ENCODE measurements around the gene ATP1A1.

DNA sequence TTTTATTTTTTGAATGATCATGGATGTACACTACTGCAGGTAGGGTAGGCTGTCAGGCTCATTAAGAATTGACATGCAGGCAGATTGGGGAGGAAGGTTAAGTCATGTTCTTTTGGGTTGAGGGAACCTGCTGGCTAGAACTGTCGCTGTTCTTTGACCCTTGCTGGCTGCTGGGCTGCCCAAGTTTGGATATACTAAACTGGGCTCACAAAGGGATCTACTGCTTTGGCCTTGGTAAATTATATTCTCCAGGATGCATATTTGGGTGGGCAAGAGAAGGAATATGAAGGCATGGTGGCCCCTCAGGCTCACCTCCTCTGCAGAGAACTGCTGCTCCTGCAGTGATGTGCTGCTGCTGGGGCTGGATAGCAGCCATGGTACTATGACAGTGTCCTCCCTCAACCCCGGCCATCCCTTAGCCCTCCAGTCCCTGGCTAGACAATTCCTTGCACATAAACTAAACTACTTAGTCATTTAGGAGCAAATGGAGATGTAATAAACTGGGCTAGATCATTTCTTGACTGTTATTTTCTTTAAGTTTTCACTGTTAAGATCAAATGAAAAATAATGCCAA, 6.1 kb downstream of the ATP1A1 start:
- TF ChIP-seq EZH2phosphoT487 (IDR thresholded peaks at IDR 0.05; ENCODE audit: insufficient read depth, low read depth): no peak
- no peak for TF ChIP-seq EZH2 (IDR thresholded peaks at IDR 0.05; ENCODE audit: insufficient read depth, poor library complexity, severe bottlenecking)

All from GM23248 (cell line).